ENCODE data around the gene DPYSL3. TPM values are rescaled to one million over a fixed set of nuclear protein-coding genes. Genes with fewer than 3 reads are reported as not detected.

Gene DPYSL3
- total RNA-seq, 1 donor from 2014 or later = not detected

DNA sequence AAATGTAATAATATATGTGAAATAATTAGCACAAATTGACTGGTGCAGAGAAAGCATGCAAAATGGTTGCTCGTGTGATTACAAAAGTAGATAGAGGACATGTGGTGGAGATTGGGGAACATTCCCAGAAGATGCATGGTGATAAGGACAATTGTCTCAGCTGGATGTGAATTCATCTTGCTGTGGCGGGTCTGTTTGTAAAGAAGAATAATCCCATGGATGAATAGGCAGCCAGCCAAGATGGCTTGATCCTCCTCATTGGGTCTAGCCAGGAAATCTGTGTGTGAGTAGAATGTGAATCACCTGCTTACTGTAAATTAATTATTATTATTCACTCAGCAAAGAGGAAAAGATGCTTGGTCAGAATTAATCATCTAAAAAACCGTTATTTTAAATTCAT is 12.6 kb upstream of the DPYSL3 start:
- TF ChIP-seq, protein P1, sequence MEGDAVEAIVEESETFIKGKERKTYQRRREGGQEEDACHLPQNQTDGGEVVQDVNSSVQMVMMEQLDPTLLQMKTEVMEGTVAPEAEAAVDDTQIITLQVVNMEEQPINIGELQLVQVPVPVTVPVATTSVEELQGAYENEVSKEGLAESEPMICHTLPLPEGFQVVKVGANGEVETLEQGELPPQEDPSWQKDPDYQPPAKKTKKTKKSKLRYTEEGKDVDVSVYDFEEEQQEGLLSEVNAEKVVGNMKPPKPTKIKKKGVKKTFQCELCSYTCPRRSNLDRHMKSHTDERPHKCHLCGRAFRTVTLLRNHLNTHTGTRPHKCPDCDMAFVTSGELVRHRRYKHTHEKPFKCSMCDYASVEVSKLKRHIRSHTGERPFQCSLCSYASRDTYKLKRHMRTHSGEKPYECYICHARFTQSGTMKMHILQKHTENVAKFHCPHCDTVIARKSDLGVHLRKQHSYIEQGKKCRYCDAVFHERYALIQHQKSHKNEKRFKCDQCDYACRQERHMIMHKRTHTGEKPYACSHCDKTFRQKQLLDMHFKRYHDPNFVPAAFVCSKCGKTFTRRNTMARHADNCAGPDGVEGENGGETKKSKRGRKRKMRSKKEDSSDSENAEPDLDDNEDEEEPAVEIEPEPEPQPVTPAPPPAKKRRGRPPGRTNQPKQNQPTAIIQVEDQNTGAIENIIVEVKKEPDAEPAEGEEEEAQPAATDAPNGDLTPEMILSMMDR (IDR thresholded peaks at IDR 0.05) = no peak
- Mint-ChIP-seq H3K4me3 (no peak overlapping the region), H3K27ac (no peak overlapping the region), H3K9me3 (no peaks in the 10 kb centered on the region), H3K27me3 (peaks cover 6% of the 10 kb centered on the region), H3K36me3 (ENCODE audit: low read depth) (no peaks in the 10 kb centered on the region), H3K4me1 (no peaks in the 10 kb centered on the region)
- ATAC-seq (ENCODE audit: low read depth) (no peak), DNase-seq (no peak)
- CTCF ChIA-PET = no interaction called here
- POLR2A ChIA-PET = no interaction called here
- intact Hi-C loops (cut with micrococcal nuclease) = no loop called here

DNA sequence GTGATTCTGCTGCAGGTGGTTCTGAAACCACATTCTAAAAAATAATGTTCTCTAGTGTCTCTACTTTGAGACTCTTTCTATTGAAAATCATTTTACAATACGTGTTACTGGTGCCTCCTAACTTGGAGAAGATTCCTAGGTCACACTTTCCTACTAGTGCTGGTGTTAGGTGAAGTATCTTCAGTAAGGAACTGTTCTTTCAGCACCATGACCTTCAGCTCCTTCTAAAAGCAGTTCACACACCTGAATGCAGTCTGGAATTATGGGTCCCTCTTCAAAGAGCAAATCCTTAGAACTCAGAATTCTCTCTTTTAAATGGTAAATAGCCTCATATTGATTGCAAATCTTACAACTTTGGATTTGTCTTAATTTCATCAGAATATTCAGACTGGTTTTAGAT is 10.6 kb upstream of the DPYSL3 start:
- TF ChIP-seq, protein P1 (IDR thresholded peaks at IDR 0.05) = no peak
- Mint-ChIP-seq H3K4me3 (no peak overlapping the region), H3K36me3 (ENCODE audit: low read depth) (no peaks in the 10 kb centered on the region), H3K4me1 (no peaks in the 10 kb centered on the region), H3K9me3 (no peaks in the 10 kb centered on the region), H3K27me3 (peaks cover 6% of the 10 kb centered on the region), H3K27ac (no peak overlapping the region)
- ChIA-PET POLR2A (no interaction called here), CTCF (no interaction called here)
- intact Hi-C loops (cut with micrococcal nuclease) = no loop called here
- ATAC-seq (ENCODE audit: low read depth) (no peak), DNase-seq (no peak)

DNA sequence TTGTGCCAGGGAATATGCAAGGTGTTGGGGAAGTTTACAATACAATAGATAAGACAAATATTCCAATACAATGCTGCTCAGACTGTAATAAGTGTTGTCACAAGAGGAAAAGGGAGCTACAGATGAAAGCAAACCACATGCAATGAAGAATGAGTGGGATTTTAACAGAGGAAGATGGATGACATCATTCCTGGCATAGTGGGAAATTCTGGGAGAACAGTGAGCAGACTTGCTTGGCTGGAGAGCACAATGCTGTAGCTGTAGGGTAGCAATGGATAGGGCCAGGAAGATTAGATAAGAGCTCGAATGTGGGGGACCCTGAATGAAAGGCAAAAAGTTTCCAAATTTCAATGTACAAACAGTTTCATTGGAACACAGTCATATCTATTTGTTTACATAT is 9.5 kb upstream of the DPYSL3 start:
- ChIA-PET POLR2A (interaction anchor here (0.6 kb wide), 1 partner anchor 65 kb away, joined by 3 read pairs; no protein-coding TSS in a partner anchor), CTCF (no interaction called here)
- Mint-ChIP-seq H3K27me3 (peaks cover under 1% of the 10 kb centered on the region), H3K36me3 (ENCODE audit: low read depth) (no peaks in the 10 kb centered on the region), H3K4me1 (no peaks in the 10 kb centered on the region), H3K4me3 (no peak overlapping the region), H3K27ac (no peak overlapping the region), H3K9me3 (no peaks in the 10 kb centered on the region)
- TF ChIP-seq, protein P1 (IDR thresholded peaks at IDR 0.05) = no peak
- DNase-seq (no peak), ATAC-seq (ENCODE audit: low read depth) (no peak)
- intact Hi-C loops (cut with micrococcal nuclease) = no loop called here

DNA sequence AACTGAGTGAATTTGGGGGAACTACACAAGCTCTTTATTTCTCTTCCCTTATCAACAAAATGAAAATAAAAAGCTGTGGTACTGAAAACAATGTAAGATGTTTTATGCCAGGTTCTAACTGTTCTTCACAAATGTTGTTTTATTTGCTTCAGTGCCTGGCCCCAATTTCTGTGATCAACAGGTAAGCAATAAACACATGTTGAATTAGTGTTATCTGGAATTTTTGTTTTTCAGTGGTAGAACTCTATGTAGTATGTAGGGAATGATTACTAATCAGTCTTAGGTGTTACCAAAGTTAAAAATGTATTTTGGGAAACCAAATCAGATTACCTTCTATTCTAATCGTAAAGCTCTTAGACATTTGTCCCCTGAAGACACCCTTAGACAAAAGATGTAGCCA is 7.5 kb upstream of the DPYSL3 start:
- TF ChIP-seq, protein P1 (IDR thresholded peaks at IDR 0.05) = no peak
- ChIA-PET CTCF (no interaction called here), POLR2A (no interaction called here)
- Mint-ChIP-seq H3K27me3 (peaks cover 5% of the 10 kb centered on the region), H3K4me1 (no peaks in the 10 kb centered on the region), H3K36me3 (ENCODE audit: low read depth) (no peaks in the 10 kb centered on the region), H3K27ac (no peak overlapping the region), H3K4me3 (no peak overlapping the region), H3K9me3 (no peaks in the 10 kb centered on the region)
- ATAC-seq (ENCODE audit: low read depth) (no peak), DNase-seq (no peak)
- intact Hi-C loops (cut with micrococcal nuclease) = no loop called here

DNA sequence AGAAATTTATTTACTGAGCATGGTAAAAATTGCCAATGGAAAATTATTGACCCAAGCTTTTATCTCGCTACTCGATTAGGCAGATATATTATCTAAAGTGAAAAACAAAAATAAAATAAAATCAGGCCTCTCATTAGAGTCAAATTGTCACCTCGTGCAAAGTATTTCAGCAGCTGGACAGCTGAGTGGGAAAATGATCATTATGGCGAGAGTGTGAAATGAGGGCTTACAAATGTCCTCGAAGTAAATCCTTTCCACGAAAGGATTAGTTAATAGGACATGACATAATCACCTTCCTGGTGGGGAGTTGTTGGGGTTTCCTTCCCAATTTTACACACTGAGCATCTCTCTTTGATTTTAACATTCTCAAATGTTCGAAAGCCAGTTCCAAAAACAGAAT is 5.4 kb upstream of the DPYSL3 start:
- intact Hi-C loops (cut with micrococcal nuclease) = no loop called here
- H3K9me3 Mint-ChIP-seq = no peaks in the 10 kb centered on the region
- POLR2A ChIA-PET = no interaction called here

More for the DNA sequence above, 5.4 kb upstream of the DPYSL3 start:
- no peak overlapping the region for H3K27ac Mint-ChIP-seq
- DNase-seq (no peak), ATAC-seq (ENCODE audit: low read depth) (no peak)
- H3K4me3 Mint-ChIP-seq = no peak overlapping the region
- CTCF ChIA-PET = no interaction called here
- H3K4me1 Mint-ChIP-seq = no peaks in the 10 kb centered on the region
- H3K36me3 Mint-ChIP-seq (ENCODE audit: low read depth) = no peaks in the 10 kb centered on the region
- TF ChIP-seq, protein P1 (IDR thresholded peaks at IDR 0.05) = no peak
- peaks cover 16% of the 10 kb centered on the region for H3K27me3 Mint-ChIP-seq
